NCI-H345 treated with DMSO at 0.1 percent for 48 hours (cell line): ENCODE data around the gene SLC25A21.
"Not testable (repeated sequence)": the region's sequence is repeated elsewhere in the genome, so short reads cannot be mapped to it uniquely, and the experiment has no call there.

Experiments used
- DNase-seq: peaks from one replicate; lab custom pipeline; 2025; ENCODE audit not compliant: unreplicated experiment; lab: John Stamatoyannopoulos, UW

Gene SLC25A21

GRCh38 chr14:36996133-36996856 is 176.1 kb downstream of the SLC25A21 start:
- DNase-seq = no peak

GRCh38 chr14:36989806-36990205 is 182.6 kb downstream of the SLC25A21 start:
- DNase-seq = no peak

DNA sequence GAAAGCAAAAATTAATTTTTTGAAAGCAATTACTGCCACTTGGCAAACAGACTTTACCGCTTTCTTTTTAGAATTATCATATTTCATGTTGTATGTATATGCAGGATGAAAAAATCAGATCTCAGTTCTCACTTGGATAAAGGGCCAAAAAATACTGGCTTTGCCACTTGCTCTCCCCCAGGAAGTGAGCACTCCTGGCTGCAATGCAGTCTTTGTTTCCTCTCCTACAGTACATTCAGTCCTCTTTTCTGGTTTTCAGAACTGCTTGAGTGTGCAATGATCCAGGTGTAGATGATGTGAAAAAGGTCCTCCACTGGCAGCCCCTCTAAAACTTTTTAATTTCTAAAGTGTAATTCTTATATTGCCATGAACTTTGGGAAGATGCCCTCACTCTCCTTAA is 183.4 kb downstream of the SLC25A21 start:
- no peak for DNase-seq

GRCh38 chr14:36988568-36988967 is 183.8 kb downstream of the SLC25A21 start:
- DNase-seq = no peak

- no peak for DNase-seq
Observed at GRCh38 chr14:36986407-36986806, 186.0 kb downstream of the SLC25A21 start.

- no peak for DNase-seq
Observed at GRCh38 chr14:36981832-36982529, 190.4 kb downstream of the SLC25A21 start.

- DNase-seq = not testable (repeated sequence)
Observed at GRCh38 chr14:36980413-36980812, 192.0 kb downstream of the SLC25A21 start.

DNA sequence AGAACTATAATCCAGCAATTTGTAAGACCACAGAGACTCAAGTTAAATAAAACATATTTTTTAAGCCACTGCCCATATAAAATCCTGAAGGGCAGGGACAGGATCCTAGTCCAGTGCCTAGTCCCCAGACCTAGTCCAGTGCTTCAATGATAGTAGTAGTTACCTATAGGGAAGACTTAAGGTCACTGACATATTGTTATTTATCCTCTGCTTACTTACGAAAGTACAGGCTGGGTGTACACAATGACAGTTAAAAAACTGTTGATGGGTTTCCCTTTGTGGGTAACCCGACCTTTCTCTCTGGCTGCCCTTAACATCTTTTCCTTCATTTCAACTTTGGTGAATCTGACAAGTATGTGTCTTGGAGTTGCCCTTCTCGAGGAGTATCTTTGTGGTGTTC is 192.5 kb downstream of the SLC25A21 start:
- no peak for DNase-seq

- no peak for DNase-seq
Observed at GRCh38 chr14:36976571-36977023, 195.8 kb downstream of the SLC25A21 start.

GRCh38 chr14:36975834-36976233 is 196.6 kb downstream of the SLC25A21 start:
- DNase-seq = peak; percentile 11

- DNase-seq = no peak
Observed at GRCh38 chr14:36974985-36975384, 197.4 kb downstream of the SLC25A21 start.

DNA sequence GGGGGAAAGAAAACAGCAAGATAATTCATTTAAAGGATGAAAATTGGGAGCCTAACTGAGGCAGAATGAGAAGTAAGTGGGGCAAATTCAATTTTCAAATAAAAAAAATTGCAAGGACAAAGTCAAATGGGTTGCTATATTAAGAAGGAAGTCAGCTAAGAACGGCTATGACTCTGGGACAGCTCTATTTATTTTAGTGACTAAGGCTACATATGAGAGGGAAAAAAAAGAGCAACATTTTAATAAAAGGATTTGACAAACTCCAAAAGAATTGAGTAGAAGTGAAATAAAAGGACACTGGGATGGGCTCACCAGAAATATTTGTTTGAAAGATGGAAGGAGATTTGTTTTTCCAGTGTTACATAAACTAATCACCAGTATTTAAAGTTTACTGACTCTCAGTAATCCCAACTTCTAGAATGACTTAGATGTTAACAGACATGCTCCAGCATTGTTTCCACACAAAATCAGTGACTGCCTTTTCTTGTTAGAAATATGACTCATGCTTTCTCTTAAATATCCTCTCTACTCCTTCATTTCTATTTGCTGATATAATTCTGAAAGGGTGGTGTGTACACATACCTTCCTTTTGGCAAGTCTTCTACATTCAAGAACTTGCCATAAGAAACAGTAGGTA is 198.5 kb downstream of the SLC25A21 start:
- DNase-seq = no peak

DNA sequence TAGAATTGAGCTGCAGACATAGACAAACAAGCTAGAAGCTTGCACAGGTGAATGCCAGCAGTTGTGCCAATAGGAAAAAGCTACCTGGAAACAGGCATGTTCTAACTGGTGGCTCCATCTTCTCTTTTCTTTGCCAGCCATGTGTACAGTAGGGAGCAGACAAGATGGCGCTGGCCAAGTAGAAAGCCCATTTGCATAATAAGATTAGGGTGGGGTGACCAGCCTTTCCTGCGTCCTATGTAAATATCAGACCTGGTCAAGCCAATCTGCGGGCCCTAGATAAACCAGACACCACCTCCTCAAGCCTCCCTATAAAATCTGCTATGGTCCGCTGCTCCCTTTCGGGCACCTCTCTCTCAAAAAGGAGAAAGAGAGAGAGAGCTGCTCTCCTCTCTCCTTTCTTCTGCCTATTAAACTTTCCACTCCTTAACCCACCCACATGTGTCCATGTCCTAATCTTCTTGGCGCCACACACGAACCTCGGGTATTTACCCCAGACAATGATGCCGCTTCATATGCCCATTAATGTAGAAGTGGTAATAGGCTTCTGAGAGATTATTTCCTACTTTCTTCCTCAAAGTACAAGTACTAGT is 201.0 kb downstream of the SLC25A21 start:
- no peak for DNase-seq

DNA sequence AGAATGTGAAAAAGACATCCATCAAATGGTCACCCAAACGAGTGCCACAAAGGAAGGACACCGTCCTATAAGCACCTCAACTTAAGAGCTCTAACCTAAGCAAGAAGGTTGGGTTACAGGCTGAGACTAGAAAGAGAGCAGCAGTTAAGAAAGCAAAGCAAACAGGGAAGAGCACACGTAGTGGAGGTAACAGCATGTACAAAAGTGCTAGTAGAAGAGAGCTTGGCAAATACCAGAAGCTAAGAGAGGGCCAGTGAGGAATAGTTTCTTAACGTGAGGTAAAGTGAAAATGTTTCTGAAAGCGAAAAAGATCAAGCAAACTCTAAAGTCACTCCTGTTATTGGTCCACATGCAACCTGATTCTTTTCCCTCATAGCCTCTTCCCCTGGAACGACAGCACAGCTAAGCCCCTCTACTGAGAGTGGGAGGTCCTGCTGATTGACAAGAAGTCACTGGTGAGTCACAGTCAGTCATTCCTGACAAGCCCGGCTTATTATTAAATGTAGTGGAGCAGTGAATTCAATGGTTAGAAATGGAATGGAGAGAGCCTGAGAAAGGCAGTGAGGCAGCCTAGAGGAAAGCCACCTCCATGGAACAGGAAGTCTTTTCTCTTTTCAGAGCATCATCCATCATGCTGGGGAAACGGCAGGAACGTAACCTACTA is 204.4 kb downstream of the SLC25A21 start:
- no peak for DNase-seq

DNA sequence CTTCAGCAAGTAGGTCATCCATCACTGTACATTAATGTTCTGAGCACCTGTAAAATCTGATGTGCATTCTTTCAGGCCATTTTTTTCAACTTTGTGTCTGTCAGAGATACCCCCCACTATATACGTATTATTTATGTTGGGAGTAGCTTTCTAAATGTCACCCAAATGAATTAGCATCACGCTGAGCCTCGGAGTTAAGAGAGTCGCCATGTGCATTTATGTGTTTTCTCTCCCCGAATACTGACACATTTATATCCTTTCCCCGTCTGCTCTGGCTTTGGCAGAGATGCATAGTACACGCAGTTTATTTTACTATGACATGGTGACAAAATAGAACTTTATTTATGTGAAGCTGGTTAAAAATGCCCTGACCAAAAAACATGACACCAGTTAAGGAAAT is 216.4 kb downstream of the SLC25A21 start:
- DNase-seq = no peak

DNA sequence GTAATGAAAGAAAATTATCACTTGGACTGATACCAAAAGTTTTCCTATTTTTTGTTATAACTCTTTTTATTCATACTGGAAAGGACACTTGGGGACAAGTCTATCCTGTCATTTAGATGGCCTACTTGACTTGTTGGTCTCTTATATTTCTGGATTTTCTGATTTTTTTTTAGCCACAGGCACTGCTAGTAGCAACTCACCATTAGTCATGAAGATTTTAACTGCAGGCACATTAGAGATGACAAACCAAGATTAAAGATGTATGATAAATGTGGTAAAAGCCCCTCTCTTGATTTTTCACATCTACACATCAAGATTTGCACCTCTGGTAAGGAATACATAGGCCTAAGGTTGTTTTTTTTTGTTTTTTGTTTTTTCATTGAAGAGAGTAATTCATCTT is 217.0 kb downstream of the SLC25A21 start:
- DNase-seq = no peak

DNA sequence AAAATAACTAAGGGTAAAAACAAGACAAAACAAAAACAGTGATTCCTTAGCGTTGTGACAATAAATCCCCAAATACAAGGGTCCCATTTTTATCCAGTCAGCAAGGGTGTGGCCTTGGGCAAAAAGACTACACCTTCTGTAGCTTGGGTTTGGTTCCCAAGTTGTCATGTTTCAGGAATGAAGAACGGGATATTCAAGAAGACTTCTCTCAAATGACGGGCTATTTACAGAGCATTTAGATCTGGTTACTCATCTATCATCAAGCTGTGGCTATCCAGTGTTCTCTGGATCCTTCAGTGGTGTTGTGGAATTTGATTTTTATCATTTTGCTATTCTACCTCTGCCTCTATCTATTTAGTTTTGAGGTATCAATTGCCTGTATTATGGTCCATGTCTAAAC is 219.7 kb downstream of the SLC25A21 start:
- DNase-seq = no peak

DNA sequence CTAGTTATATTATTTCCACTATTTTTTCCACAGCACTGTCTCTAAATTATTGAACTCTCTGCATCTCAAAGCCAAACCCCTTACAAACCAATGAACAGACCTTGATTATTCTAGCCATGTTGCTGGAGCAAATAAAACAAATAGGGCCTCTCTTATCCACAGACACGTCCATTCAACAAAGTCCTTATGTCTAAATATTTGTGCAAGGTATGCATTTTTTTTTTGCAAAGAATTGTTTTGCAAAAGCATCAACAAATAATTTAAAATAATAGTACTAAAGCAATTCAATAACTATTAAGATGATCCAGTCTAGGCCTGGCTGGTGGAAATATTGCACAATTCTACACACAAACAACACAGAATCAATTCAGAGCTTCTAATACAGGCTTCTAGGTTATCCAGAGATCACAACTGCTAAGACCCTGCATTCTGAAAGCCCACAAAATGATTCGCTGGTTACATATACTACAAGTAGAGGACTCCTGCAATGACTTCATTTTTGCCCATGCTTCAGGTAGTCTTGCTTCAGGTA is 221.0 kb downstream of the SLC25A21 start:
- no peak for DNase-seq

DNA sequence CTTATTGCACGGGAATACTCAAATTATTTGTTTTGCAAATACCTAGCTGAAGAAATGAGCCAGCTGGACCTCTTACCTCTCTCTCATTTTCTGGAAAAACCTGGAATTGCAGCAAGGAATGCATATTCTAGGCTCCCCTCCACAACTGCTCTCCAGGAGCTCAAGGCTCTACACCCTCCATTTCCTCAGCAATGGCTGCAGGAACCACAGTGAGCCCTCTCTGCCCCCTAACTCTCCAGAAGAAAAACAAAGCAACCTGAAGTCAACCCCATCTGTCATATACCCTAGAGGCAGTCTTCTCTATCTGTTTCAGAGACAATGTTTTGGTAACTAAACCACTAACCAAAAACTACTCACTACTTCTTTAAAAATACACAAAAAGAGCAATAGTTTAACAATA is 221.6 kb downstream of the SLC25A21 start:
- DNase-seq = no peak

GRCh38 chr14:36949371-36949770 is 223.0 kb downstream of the SLC25A21 start:
- DNase-seq = no peak
